ENCODE results near the gene CDPF1.

DNA sequence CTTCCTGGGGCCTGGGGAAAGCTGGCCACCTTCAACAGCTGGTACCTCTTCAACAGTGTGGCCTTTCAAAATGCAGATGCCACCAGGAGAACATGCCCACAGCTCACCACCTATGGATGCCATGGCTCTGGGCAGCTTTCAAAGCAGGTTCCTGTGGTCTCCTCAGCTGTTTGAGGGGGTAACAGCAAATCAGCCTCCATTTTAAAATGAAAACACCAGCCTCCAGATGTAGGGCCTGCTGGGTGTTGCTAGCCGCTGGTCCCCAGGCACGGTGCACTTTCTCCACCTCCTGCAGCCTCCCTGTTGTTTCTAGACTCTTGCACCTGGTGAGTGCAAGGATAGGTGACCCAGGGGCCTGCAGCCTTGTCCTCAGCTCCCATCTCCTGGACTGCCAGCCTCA is 10.0 kb downstream of the CDPF1 start:
- TF ChIP-seq, protein P1, sequence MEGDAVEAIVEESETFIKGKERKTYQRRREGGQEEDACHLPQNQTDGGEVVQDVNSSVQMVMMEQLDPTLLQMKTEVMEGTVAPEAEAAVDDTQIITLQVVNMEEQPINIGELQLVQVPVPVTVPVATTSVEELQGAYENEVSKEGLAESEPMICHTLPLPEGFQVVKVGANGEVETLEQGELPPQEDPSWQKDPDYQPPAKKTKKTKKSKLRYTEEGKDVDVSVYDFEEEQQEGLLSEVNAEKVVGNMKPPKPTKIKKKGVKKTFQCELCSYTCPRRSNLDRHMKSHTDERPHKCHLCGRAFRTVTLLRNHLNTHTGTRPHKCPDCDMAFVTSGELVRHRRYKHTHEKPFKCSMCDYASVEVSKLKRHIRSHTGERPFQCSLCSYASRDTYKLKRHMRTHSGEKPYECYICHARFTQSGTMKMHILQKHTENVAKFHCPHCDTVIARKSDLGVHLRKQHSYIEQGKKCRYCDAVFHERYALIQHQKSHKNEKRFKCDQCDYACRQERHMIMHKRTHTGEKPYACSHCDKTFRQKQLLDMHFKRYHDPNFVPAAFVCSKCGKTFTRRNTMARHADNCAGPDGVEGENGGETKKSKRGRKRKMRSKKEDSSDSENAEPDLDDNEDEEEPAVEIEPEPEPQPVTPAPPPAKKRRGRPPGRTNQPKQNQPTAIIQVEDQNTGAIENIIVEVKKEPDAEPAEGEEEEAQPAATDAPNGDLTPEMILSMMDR (IDR thresholded peaks at IDR 0.05 in 8 of 11, conservative IDR thresholded peaks at IDR 0.05 in 3 of 11) = no peak
- TF ChIP-seq POLR2AphosphoS5 (IDR thresholded peaks at IDR 0.05) = no peak
